B cell (primary cell): ENCODE data around the gene TASL. TPM values are rescaled to one million over a fixed set of nuclear protein-coding genes. Genes with fewer than 3 reads are reported as not detected.

Experiments
- ATAC-seq: fragments of 200-7000 bp; cut with Tn5 transposase; one replicate; pipeline ENCODE4 v1.10.0; 2021; ENCODE audit warnings: low read depth, mild to moderate bottlenecking, moderate number of reproducible peaks, moderate library complexity
- CTCF ChIA-PET: fragments of 350-600 bp; sonication (Branson Sonifier 250); formaldehyde crosslinking; loops from one replicate; lab custom pipeline; 2021; ENCODE audit warnings: antibody characterized with exemption, inconsistent platforms; lab: Charles Lee
- POLR2A ChIA-PET: fragments of 350-600 bp; sonication (Branson Sonifier 250); formaldehyde crosslinking; loops from one replicate; lab custom pipeline; 2021; ENCODE audit warnings: antibody characterized with exemption; lab: Charles Lee
- DNase-seq: peaks from one replicate; pipeline ENCODE4 v3.0.0; 2013
- H2AFZ ChIP-seq: 2 replicates; pipeline ENCODE4 v1.6.1; 2012; ENCODE audit warnings: mild to moderate bottlenecking, low read depth, low read length; ENCODE audit not compliant: insufficient read depth, poor library complexity, severe bottlenecking
- H3K27ac ChIP-seq, 2 donors: 1 replicate in 1 of 2; 2 replicates in 1 of 2; pipeline ENCODE4 v1.5.1; 2012 to 2013; ENCODE audit warnings: low read length in 2 of 2, mild to moderate bottlenecking in 2 of 2, moderate library complexity in 1 of 2
- H3K27me3 ChIP-seq, 4 experiments: fragments of 200-600 bp in 1 of 4; sonication (generic) in 1 of 4; replicated peaks in 1 of 4; 1 replicate in 2 of 4; 2 replicates in 2 of 4; pipeline versions ENCODE4 v1.6.1 to v1.7.0; 2013 to 2016; ENCODE audit warnings: low read length in 3 of 4, mild to moderate bottlenecking in 2 of 4, mixed read lengths in 1 of 4, moderate library complexity in 1 of 4; ENCODE audit not compliant: insufficient read depth in 4 of 4, control insufficient read depth in 3 of 4; ENCODE audit errors: control extremely low read depth in 1 of 4
- H3K36me3 ChIP-seq, 2 experiments: replicated peaks in 1 of 2; 1 replicate in 1 of 2; 2 replicates in 1 of 2; pipeline versions ENCODE4 v1.6.1 to v1.7.1; 2013; ENCODE audit warnings: low read length in 1 of 2; ENCODE audit not compliant: insufficient read depth in 2 of 2, control insufficient read depth in 1 of 2; ENCODE audit errors: control extremely low read depth in 1 of 2, extremely low read depth in 1 of 2
- H3K4me1 ChIP-seq, 2 donors: fragments of 200-600 bp in 1 of 2; sonication (generic) in 1 of 2; 1 replicate in 1 of 2; 2 replicates in 1 of 2; pipeline versions ENCODE4 v1.5.1 to v1.6.1; 2013 to 2017; ENCODE audit warnings: low read length in 2 of 2; ENCODE audit not compliant: control insufficient read depth in 2 of 2, insufficient read depth in 2 of 2
- H3K4me2 ChIP-seq: replicated peaks from 2 replicates; pipeline ENCODE3; 2012; ENCODE audit warnings: mild to moderate bottlenecking, low read depth, low read length; ENCODE audit not compliant: poor library complexity, severe bottlenecking
- H3K4me3 ChIP-seq, 5 experiments: fragments of 200-600 bp in 1 of 5; sonication (generic) in 1 of 5; 1 replicate in 3 of 5; 2 replicates in 2 of 5; pipeline versions ENCODE4 v1.5.1 to v1.7.0; 2011 to 2016; ENCODE audit warnings: low read length in 4 of 5, mild to moderate bottlenecking in 4 of 5, low read depth in 2 of 5, control low read depth in 1 of 5, moderate library complexity in 1 of 5; ENCODE audit not compliant: insufficient read depth in 1 of 5; ENCODE audit errors: control extremely low read depth in 1 of 5, extremely low read depth in 1 of 5
- H3K79me2 ChIP-seq: fragments of 200-600 bp; sonication (generic); one replicate; pipeline ENCODE4 v1.6.0; 2016; ENCODE audit warnings: low read length; ENCODE audit not compliant: control insufficient read depth, insufficient read depth
- H3K9ac ChIP-seq: fragments of 200-600 bp; sonication (generic); 2 replicates; pipeline ENCODE4 v1.6.1; 2017; ENCODE audit warnings: mild to moderate bottlenecking, low read length, moderate library complexity
- H3K9me3 ChIP-seq, 3 donors: one replicate each; pipeline versions ENCODE4 v1.6.1 to v1.7.1; 2013; ENCODE audit warnings: low read length in 2 of 3; ENCODE audit not compliant: control insufficient read depth in 2 of 3, insufficient read depth in 1 of 3; ENCODE audit errors: control extremely low read depth in 1 of 3
- H4K20me1 ChIP-seq: 2 replicates; pipeline ENCODE4 v1.6.0; 2012; ENCODE audit warnings: mild to moderate bottlenecking, low read length; ENCODE audit not compliant: insufficient read depth, control insufficient read depth, poor library complexity, severe bottlenecking
- H3K27ac Mint-ChIP-seq: one replicate; pipeline ENCODE4 v1.8.0; 2021; ENCODE audit warnings: mixed read lengths
- H3K27me3 Mint-ChIP-seq: one replicate; pipeline ENCODE4 v1.8.0; 2021; ENCODE audit warnings: mixed read lengths
- H3K4me1 Mint-ChIP-seq: one replicate; pipeline ENCODE4 v1.8.0; 2021; ENCODE audit warnings: mixed read lengths
- H3K4me3 Mint-ChIP-seq: one replicate; pipeline ENCODE4 v1.8.0; 2021; ENCODE audit warnings: mixed read lengths
- H3K9me3 Mint-ChIP-seq: one replicate; pipeline ENCODE4 v1.8.0; 2022; ENCODE audit warnings: mixed read lengths; ENCODE audit not compliant: insufficient read depth
- CTCF ChIP-seq: fragments of 200-600 bp; IDR thresholded peaks from one replicate; pipeline ENCODE4 v1.8.0; 2022; ENCODE audit warnings: antibody characterized with exemption, mild to moderate bottlenecking
- EZH2 ChIP-seq: IDR thresholded peaks from 2 replicates; pipeline ENCODE4 v1.6.1; 2012; ENCODE audit warnings: borderline replicate concordance, low read depth, mild to moderate bottlenecking, moderate library complexity, low read length; ENCODE audit not compliant: insufficient read depth, poor library complexity, severe bottlenecking
- WGBS: methylation state at CpG from one replicate; pipeline ENCODE4 v1.1.5; 2013; ENCODE audit warnings: missing lambda C conversion rate; ENCODE audit not compliant: insufficient coverage; 5-methylcytosine and 5-hydroxymethylcytosine counted together
- intact Hi-C: fragments of 100-400 bp; cut with micrococcal nuclease; formaldehyde crosslinking; loops from one replicate; pipeline ENCODE4 v1.10.0; 2022
- polyA plus RNA-seq: library from polyadenylated mRNA; depleted of rRNA; stranded (reverse); fragments of >200 nt; gene quantifications from 2 replicates; pipeline ENCODE4 v1.2.3, GENCODE V29; 2012
- total RNA-seq, 2 donors: library from RNA; stranded (reverse); fragments of 120-200 nt in 1 of 2; gene quantifications; 1 replicate in 1 of 2; 2 replicates in 1 of 2; pipeline versions ENCODE4 v1.2.3 to v1.2.4, GENCODE V29; 2013 to 2022

The TASL gene
- total and polyA plus RNA-seq, 2 donors (not counting 1 experiment from before 2014, with no cell fraction given): 15.7 to 25.4 TPM

GRCh38 chrX:30622361-30622760 is 44.8 kb upstream of the TASL start:
- Histone ChIP-seq H2AFZ (no peak overlapping the region), H3K27me3 (no peaks in the 10 kb centered on the region), H3K36me3 (no peaks in the 10 kb centered on the region), H3K9ac (no peak overlapping the region), H3K4me1 (no peaks in the 10 kb centered on the region), H3K79me2 (no peaks in the 10 kb centered on the region), H3K27ac (no peak overlapping the region), H3K9me3 (peaks cover 0 to 8% (median 6%) of the 10 kb centered on the region in 3 donors), H3K4me2 (no peak overlapping the region), H3K4me3 (no peak overlapping the region), H4K20me1 (no peaks in the 10 kb centered on the region)
- ChIA-PET POLR2A (no interaction called here), CTCF (no interaction called here)
- ATAC-seq (no peak), DNase-seq (no peak)
- intact Hi-C loops: no loop called here
- no peaks in the 10 kb centered on the region for H3K9me3 Mint-ChIP-seq
- no peak overlapping the region for H3K4me3 Mint-ChIP-seq
- no peak overlapping the region for H3K27ac Mint-ChIP-seq
- no peak for TF ChIP-seq CTCF
- no peak for TF ChIP-seq EZH2
- H3K27me3 Mint-ChIP-seq: no peaks in the 10 kb centered on the region
- no CpG with 5 or more reads among the region's 2 CpGs for WGBS
- H3K4me1 Mint-ChIP-seq: peaks cover 2% of the 10 kb centered on the region

GRCh38 chrX:30620980-30621618 is 43.5 kb upstream of the TASL start:
- 60% methylated on average over 1 of the region's 2 CpGs for WGBS
- Histone ChIP-seq H3K27ac (no peak overlapping the region), H3K79me2 (no peaks in the 10 kb centered on the region), H3K4me1 (no peaks in the 10 kb centered on the region), H2AFZ (no peak overlapping the region), H3K9ac (no peak overlapping the region), H3K27me3 (no peaks in the 10 kb centered on the region), H4K20me1 (no peaks in the 10 kb centered on the region), H3K36me3 (no peaks in the 10 kb centered on the region), H3K9me3 (peaks cover 0 to 8% (median 6%) of the 10 kb centered on the region in 3 donors), H3K4me3 (no peak overlapping the region), H3K4me2 (no peak overlapping the region)
- Mint-ChIP-seq H3K27ac (no peak overlapping the region), H3K27me3 (no peaks in the 10 kb centered on the region), H3K4me3 (no peak overlapping the region), H3K4me1 (peaks cover 2% of the 10 kb centered on the region), H3K9me3 (no peaks in the 10 kb centered on the region)
- intact Hi-C loops: no loop called here
- TF ChIP-seq CTCF: no peak
- ATAC-seq (no peak), DNase-seq (no peak)
- ChIA-PET CTCF (no interaction called here), POLR2A (no interaction called here)
